Nephron (organoid): ENCODE measurements around the gene DNAJC30.

Experiments used
- H3K27ac Mint-ChIP-seq, 3 experiments: 2 replicates each; pipeline ENCODE4 v1.8.0; 2020; ENCODE audit warnings: mixed read lengths in 3 of 3, mild to moderate bottlenecking in 2 of 3, moderate library complexity in 1 of 3
- H3K27me3 Mint-ChIP-seq: 2 replicates; pipeline ENCODE4 v1.8.0; 2021; ENCODE audit warnings: low read depth, mild to moderate bottlenecking, moderate library complexity, mixed read lengths
- H3K36me3 Mint-ChIP-seq: 2 replicates; pipeline ENCODE4 v1.8.0; 2020; ENCODE audit warnings: low read depth, mixed read lengths
- H3K4me1 Mint-ChIP-seq: 2 replicates; pipeline ENCODE4 v1.8.0; 2020; ENCODE audit warnings: mixed read lengths
- H3K4me3 Mint-ChIP-seq, 3 experiments: 2 replicates each; pipeline ENCODE4 v1.8.0; 2020; ENCODE audit warnings: mild to moderate bottlenecking in 3 of 3, mixed read lengths in 3 of 3, moderate library complexity in 2 of 3
- H3K9me3 Mint-ChIP-seq: 2 replicates; pipeline ENCODE4 v1.8.0; 2020; ENCODE audit warnings: mixed read lengths
- CTCF ChIP-seq, 3 experiments: fragments of 200-600 bp; sonication (generic); IDR thresholded peaks; one replicate each; pipeline ENCODE4 v1.5.0; 2021; ENCODE audit warnings: antibody characterized with exemption in 3 of 3; ENCODE audit not compliant: unreplicated experiment in 3 of 3

Gene DNAJC30

GRCh38 chr7:73698410-73698809 lies 15.2 kb upstream of the DNAJC30 start:
- Mint-ChIP-seq H3K9me3 (no peaks in the 10 kb centered on the region), H3K36me3 (peaks cover 41% of the 10 kb centered on the region), H3K27ac (no peak overlapping the region), H3K4me3 (no peak overlapping the region), H3K4me1 (peaks cover 15% of the 10 kb centered on the region), H3K27me3 (no peaks in the 10 kb centered on the region)
- TF ChIP-seq CTCF (IDR thresholded peaks at IDR 0.05; ENCODE audit: unreplicated experiment in 3 of 3): no peak

GRCh38 chr7:73696372-73696771 lies 13.1 kb upstream of the DNAJC30 start:
- Mint-ChIP-seq H3K36me3 (peaks cover 42% of the 10 kb centered on the region), H3K27ac (no peak overlapping the region), H3K27me3 (no peaks in the 10 kb centered on the region), H3K4me1 (peaks cover under 1% of the 10 kb centered on the region), H3K9me3 (no peaks in the 10 kb centered on the region), H3K4me3 (no peak overlapping the region)
- TF ChIP-seq CTCF (IDR thresholded peaks at IDR 0.05; ENCODE audit: unreplicated experiment in 3 of 3): no peak

GRCh38 chr7:73690646-73691045 lies 7.4 kb upstream of the DNAJC30 start:
- H3K27ac Mint-ChIP-seq: no peak overlapping the region

GRCh38 chr7:73688288-73688687 lies 5.0 kb upstream of the DNAJC30 start:
- Mint-ChIP-seq H3K36me3 (peaks cover 44% of the 10 kb centered on the region), H3K9me3 (no peaks in the 10 kb centered on the region), H3K27ac (no peak overlapping the region), H3K4me3 (no peak overlapping the region), H3K27me3 (no peaks in the 10 kb centered on the region), H3K4me1 (peaks cover 8% of the 10 kb centered on the region)
- no peak for TF ChIP-seq CTCF (IDR thresholded peaks at IDR 0.05; ENCODE audit: unreplicated experiment in 3 of 3)

More at GRCh38 chr7:73690646-73691045, 7.4 kb upstream of the DNAJC30 start:
- H3K27me3 Mint-ChIP-seq: no peaks in the 10 kb centered on the region
- no peak for TF ChIP-seq CTCF (IDR thresholded peaks at IDR 0.05; ENCODE audit: unreplicated experiment in 3 of 3)
- H3K9me3 Mint-ChIP-seq: no peaks in the 10 kb centered on the region
- no peak overlapping the region for H3K4me3 Mint-ChIP-seq
- H3K4me1 Mint-ChIP-seq: no peaks in the 10 kb centered on the region
- peaks cover 56% of the 10 kb centered on the region for H3K36me3 Mint-ChIP-seq

GRCh38 chr7:73685311-73685710 lies 2.1 kb upstream of the DNAJC30 start:
- no peak for TF ChIP-seq CTCF (IDR thresholded peaks at IDR 0.05; ENCODE audit: unreplicated experiment in 3 of 3)
- Mint-ChIP-seq H3K27ac (no peak overlapping the region), H3K27me3 (no peaks in the 10 kb centered on the region), H3K36me3 (peaks cover 33% of the 10 kb centered on the region), H3K4me3 (peak overlapping the region; percentile 73 to 93 (median 77)), H3K4me1 (peaks cover 26% of the 10 kb centered on the region), H3K9me3 (no peaks in the 10 kb centered on the region)
